GM12873 (cell line): ENCODE measurements around the gene SLC8A1.

Experiments
- TF ChIP-seq, protein P1 (sequence below): IDR thresholded peaks from 2 replicates; pipeline ENCODE4 v1.5.1; 2012; ENCODE audit warnings: low read depth, mild to moderate bottlenecking, moderate library complexity, low read length, control low read depth; ENCODE audit not compliant: insufficient read depth; ENCODE audit errors: missing control alignments

The SLC8A1 gene

DNA sequence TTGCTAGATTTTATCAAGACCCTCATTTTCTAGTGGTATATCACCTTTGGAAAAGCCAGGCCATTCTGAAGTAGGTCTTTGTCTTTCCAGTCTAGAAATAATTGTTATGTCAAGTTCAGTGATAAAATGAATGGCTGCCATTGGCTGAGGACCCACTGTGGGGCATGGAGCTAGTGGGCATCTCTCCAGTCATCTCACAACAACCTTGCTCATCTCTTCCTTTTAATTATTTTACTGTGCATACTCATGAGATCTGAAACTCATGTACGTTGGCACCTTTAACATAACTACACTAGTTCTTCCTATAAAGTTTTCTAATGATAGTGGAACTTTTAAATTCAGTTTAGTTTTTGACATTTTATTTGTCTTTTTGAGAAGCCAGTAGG is 240.9 kb downstream of the SLC8A1 start:
- TF ChIP-seq, protein P1, sequence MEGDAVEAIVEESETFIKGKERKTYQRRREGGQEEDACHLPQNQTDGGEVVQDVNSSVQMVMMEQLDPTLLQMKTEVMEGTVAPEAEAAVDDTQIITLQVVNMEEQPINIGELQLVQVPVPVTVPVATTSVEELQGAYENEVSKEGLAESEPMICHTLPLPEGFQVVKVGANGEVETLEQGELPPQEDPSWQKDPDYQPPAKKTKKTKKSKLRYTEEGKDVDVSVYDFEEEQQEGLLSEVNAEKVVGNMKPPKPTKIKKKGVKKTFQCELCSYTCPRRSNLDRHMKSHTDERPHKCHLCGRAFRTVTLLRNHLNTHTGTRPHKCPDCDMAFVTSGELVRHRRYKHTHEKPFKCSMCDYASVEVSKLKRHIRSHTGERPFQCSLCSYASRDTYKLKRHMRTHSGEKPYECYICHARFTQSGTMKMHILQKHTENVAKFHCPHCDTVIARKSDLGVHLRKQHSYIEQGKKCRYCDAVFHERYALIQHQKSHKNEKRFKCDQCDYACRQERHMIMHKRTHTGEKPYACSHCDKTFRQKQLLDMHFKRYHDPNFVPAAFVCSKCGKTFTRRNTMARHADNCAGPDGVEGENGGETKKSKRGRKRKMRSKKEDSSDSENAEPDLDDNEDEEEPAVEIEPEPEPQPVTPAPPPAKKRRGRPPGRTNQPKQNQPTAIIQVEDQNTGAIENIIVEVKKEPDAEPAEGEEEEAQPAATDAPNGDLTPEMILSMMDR, result no peak

DNA sequence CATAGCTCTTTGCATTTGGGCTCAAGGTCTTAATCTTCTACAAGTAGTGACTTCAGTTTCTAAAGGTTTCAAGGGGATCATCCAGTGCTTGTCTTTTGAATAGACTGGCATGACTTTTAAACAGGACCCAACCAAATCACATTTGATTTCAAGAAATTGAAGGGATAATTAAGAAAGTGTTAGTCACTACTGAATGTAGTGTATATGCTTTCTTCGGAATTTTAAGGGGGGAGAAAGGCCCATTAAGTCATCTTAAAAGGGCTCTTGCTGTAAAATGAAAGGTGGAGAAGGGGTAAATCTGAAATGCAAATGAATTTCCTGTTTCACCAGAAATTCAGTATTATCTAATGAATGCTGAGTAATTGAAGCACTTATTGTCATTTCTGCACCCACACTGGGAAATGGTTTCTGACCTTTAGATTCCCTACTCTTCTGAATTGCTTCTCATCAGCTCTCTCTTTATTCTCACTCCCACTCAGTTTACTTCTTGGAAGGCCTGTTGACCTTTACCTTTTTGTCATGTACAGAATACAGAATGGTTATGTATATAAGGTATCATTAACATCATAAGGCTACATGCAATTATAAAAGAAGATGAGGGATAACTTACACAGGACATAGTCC is 241.4 kb downstream of the SLC8A1 start:
- TF ChIP-seq, protein P1, result no peak

DNA sequence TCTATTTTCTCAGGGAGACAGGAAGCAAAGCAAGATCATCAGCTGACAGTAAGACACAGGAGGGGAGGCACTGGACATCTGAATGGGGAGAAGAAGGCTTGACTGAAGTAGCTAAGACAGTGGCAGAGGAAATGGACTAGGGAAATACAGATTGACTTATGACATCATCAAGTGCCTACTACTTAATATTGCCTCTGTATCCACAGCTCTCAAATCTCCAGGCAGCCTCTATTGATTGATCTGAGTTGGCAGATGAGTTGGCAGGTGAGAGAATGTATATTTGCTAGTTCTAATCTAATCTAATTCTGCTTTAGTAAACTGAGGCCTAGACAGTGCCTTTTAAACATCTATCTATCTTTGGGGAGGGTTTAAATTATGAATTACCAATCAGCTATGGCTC is 242.1 kb downstream of the SLC8A1 start:
- TF ChIP-seq, protein P1, result no peak

DNA sequence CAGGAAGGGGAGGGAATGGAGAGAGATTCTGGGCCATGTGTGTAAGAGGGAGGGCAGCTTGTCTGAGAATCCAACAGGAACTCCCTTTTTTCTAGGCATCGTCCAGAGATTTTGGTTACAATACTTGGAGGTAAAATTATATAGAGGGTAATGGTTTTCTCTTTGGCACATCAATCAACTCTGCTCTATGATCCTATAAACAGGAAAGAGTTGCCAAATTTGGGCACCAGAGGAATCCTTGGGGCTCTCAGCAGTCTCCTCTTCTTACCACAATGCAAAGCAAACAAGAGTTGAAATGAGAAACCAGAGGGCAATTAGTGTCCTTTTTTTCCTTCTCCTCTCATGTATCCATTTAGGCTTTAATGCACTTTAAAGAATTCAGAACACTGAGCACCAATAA is 243.4 kb downstream of the SLC8A1 start:
- TF ChIP-seq, protein P1, result no peak

DNA sequence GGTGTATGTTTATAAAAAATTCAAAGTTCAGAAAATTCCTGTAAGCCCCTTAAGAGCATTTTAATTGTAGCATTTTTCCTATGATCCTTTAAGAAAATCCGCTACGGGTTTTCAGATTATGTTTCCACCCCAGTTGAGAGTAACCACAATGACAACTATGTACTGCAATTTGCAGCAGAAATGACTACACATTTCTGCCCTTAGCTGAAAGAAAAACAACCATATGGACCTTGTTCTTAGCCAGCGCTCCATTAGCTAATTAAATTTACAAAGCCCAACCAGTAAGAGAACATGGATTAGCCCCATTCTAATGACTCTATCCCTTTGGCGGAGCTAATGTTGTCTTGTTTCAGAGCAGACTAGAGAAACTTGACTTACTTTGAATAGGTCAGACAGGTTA is 247.6 kb downstream of the SLC8A1 start:
- TF ChIP-seq, protein P1, result no peak

DNA sequence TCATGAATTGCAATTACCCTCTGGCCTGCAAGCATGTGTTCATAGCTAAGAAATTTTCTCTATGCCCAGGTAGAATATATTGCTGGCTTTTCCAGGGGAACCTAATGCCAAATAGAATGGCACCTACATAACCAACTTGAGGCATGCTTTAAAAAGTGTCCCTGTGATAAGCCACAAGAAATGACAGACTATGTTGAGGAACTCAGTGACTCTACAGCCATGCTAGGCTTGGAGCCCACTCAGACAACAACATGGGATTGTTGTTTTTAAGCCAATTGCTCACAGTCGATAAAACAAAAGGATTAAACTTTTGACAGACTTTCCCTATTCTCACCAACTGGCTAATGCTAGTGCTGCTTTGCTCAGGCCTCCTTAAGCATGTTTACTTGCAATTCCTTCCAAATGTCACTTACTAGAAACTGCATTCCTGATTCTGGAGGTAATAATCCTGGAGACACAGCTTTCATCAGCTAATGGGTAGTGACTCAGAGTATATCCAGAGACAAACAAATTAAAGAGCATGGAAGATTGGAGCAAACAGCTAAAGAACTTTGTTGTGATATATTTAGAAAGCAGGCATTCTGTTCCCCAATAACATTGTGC is 249.0 kb downstream of the SLC8A1 start:
- TF ChIP-seq, protein P1, result no peak

DNA sequence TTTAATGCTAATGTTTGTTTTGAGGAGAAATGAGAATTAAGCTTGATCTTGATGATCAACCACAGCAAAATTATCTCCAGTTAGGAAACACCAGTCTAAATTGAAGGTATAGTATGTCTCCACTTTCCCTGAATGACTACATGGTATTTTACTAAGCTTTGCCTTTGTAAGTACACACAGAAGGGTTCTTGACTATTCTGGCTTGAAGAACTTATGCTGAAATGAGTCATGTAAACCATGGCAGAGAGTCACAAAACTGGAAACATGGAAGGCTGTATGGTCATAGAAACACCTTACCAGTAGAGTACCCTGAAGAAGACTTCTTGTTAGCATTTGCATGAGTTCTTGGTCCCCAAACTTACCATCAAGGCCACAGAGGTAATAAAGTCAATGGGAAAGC is 250.5 kb downstream of the SLC8A1 start:
- TF ChIP-seq, protein P1, result no peak
